HL-60/S4 (cell line): ENCODE measurements around the gene PYGO2.

ENCODE experiments used
- in situ Hi-C: fragments of 300-500 bp; cut with MboI; formaldehyde crosslinking; loops from 2 replicates; pipeline ENCODE4 v1.14.3; 2022; ENCODE audit warnings: low sequenced_read_pairs

Gene PYGO2

DNA sequence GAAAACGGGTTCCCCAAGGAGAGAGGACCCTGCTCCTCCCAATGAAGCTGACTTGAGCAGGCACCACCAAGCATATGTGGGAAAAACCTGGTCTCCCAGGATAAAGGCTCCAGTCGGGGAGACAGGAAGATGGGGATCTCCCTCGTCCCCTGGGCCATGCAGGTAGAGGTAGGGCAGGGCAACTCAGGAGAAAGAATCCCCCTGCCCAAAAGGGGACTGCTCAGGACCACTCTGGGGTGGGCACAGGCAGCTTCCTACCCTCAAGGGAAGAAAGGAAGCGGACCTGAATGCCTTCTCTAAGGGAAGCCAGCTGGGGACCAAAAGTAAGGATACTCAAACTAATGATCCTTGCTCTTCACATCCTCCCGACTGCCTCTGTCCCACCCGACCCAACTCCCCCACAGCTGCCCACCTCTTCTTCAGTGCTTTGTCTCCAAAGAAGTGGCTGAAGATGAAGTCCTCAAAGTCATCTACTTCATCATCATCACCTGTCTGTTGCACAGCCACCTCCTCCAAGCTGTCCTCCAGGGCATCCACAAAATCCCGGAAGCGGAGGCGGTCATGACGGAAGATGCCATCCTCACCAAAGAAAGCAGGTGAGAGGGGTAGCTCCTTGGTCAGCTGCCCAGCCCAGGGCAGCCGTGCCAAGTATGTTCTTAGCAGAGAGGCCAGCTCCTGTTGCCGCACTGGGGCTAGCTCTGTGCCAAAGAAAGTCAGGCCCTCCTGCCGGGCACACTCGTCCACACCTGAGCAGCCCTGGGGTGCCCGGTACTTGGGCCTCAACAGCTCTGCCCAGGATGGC, 16.2 kb downstream of the PYGO2 start:
- in situ Hi-C loops: no loop called here

DNA sequence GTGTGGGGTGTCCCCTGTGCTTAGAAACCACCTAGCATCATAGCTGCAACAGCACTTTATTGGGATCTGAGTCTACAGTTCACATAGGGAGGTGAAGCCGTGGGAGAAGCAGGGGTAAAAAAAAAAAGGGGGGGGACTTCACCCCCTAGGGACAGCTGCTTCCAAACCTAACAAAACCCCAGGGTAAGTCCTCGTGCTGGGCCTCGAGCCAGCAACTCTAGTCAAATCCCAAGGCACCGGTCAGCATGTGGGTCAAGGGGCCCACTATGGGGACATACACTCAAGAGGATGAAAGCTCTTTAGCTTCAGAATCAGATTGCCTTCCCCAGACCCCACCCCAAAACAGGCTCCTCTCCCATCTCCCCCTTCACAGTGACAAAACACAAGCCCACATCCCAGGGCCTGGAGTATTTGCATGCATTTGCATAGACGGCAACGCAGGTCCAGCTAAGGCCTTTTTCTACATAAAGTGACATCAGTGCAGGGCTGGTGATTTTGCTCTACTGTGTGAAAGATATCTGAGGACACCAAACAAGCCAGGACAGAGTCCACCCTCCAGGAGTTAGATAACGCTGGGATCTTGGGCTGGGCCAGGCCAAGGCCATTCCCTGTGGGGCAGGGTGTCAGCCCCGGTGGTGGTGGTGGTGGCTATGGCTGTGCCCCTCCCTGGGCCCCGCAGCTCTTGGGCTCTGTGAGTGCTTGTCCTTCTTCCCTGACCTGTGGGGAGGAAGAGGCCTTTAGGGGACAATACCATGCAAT, 17.0 kb downstream of the PYGO2 start:
- in situ Hi-C loops: no loop called here

DNA sequence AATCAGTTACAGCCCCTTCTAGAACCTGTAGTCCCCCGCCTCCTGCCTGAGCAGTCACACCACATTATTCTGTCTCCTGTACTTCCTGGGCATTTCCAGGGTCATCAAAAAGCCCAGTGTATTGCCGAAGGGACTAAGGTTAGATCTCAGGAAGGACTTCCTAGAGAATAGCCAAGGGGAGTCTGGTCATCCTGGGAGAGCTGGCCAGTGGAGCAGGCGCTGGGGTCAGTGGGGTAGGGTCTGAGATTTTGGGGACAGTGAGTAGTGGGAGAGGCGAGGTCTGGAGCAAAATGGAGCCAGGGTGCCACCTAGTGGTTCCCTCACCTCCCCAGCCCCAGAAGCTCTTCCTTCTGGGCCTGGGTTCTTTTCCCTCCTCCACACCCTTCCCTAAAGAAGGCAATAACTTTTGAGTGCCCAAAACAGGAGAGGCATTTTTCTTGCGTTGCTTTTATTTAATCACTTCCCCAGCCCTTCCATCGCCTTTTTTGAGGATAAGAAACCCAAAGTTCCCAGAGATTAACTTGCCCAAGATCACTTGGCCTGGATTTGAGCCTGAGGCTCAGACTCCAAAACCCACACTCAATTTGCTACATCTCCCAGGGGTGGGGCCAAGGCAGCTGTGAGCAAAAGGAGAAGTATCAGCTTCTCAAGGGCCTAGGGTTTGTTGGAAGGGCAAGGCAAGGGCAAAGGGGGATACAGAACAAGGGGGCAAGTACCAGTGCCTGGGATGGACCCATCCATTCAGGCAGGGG, 17.8 kb downstream of the PYGO2 start:
- in situ Hi-C loops: no loop called here

DNA sequence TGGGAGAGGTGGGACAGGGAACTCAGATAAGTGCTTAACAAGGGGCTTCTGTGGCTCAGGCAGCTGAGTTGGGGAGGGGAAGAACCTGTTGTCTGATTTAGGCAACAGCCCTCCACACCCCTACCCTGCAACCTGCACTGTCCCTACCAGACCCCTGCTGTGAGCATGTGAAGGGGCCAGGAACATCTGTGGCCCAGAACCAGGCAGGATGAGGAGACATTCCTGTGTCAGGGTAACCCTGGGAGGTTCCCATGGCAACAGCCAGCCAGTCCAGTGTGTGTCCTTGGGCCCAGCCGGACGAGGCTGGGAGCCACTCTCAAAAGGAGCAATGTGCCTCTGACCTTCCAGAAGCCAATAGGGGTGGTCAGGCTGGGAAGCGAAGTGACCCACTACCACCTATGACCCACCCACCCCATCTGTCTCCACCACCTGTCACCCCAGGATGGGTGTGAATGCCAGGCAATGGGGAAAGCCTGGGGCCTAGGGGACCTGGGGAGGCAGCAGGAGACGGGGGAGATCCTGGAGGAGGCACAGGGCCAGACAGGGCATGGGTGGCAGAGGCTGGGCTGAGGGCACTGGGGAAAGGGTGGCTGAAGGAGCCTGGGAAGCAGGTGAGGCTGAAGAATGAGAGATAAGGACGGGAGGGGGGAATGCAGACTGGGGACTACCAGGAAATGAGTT, 20.1 kb downstream of the PYGO2 start:
- in situ Hi-C loops: no loop called here

DNA sequence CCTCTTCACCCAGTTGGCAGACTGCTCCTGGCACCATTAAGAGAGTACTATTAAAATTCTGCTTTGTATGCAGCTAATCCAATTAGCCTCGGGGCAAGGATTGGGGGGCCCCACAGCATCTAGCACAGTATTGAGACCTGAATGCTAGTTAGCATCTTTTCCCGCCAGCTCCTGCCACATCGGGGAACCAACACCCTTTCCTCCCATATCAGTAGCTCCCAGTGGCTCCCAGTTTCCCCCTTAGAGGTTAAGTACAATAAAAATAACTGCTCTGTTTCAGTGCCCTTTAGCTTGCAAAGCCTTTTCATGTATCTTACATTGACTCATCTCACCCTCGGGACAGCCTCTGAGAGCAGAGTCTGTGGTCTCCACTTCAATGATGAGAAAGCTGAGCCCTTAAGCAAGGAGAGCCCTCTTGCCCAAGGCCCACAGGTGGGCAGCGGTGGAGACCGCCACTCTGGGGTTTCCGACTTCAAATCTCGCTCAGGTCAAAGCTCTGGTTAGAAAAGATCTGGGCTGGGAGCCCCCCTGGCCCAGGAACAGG, 20.9 kb downstream of the PYGO2 start:
- in situ Hi-C loops: no loop called here

DNA sequence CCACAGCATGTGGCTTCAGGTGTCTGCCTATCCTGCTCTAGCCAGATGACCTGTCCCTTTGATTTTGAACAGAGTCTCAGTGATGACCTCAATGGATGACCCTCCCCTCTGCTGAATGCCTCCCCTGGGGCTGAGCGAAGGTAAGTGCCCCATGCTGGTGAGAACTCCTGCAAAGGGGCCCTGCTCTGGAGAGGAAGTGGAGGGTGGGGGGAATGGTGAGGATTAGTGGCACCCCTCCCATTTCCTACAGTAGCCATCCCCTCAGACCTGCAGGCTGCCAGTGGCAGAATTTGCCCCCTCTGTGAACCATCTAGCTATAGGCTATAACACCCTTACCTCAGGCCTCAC, 21.4 kb downstream of the PYGO2 start:
- in situ Hi-C loops: no loop called here

DNA sequence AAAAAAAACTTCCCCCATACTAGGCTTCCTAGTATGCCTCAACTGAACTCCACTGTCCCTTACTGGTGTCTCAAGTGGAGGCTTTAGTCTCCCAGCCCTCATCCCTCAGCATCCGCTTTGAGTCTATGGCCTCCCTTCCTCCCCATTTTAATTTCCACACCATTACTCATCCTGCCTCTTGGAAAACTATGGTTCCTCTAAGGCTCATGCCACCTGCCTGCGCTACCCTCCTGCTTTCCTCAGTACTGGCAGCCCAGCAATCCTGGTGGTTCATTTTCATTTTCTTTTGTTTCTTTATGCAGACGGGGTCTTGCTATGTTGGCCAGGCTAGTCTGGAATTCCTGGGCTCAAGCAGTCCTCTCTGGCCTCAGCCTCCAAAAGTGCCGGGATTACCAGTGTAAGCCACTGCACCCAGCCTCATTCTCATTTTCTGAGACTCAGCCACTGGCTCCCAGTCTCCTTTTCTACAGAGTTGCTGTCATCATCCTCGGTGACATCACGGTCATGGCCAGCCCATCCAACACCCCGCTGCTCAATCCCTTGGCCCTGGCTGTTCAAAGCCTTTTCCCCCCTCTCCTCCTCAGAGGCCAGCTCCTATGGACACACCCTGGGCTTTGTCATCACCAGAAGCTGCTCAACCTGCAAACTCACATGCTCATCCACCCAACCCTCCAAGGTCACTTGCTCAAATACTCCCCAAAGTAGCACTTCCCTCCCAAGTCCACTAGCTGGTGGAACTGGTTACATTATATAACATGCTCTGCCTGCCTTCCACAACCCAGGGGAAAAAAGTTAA, 22.8 kb downstream of the PYGO2 start:
- in situ Hi-C loops: no loop called here

DNA sequence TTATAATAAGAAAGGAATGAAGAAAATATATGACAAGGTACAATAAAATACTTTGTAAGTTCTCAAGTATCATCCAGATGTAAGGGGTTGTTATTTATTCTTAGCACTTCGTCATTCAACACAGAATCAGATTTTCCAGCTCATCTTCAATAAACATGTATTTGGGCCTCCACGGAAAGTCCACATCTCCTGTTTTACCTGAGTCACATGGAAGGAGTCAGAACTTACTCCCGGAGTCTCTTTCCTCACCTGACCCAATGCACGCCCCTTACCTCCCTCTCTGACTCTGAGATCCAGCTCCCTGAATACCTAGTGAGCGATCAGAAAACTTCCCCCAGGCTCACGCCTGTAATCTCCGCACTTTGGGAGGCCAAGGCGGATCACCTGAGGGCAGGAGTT, 23.6 kb downstream of the PYGO2 start:
- in situ Hi-C loops: no loop called here

DNA sequence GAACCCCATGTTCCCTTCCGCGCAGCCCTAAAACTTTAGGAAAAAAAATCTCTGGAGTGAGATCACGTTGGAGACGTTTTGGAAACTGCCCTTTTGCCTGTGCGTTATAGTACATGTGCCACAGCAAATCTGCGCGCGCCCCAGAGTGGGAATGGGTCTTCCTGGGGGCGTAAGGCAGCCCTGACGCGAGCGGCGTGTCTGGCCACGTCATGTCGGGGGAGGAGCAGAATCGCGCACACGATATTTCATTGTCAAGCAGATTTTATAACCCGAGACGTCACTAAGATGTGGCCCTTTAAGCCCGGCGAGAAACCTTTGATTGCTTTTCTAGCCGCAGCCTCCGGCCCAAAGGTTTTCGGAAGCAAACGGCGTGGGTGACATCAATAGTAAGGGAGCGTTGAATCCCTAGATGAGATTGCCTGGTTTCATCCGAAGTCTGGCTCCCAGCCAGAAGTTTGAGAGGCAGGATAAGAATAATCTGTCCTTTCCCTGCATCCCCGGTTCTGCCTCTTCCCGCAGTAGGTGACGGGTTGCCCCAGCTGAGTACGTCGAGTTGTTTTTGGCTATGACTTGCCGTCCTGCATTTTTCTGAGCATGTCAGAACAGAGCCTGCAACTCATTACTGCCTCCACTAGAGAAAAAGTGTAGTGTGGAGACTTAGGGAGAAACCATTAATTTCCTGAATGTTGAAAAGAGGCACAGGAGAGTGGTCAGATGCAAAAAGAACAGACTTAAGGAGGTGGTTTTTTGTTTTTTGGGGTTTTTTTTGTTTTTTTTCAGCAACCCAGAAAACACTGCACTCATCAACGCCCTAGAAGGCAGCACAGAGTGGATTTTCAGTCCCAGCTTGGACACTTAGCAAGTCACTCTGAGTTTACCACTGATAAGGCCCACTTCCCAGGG, 24.2 kb downstream of the PYGO2 start:
- in situ Hi-C loops: no loop called here

DNA sequence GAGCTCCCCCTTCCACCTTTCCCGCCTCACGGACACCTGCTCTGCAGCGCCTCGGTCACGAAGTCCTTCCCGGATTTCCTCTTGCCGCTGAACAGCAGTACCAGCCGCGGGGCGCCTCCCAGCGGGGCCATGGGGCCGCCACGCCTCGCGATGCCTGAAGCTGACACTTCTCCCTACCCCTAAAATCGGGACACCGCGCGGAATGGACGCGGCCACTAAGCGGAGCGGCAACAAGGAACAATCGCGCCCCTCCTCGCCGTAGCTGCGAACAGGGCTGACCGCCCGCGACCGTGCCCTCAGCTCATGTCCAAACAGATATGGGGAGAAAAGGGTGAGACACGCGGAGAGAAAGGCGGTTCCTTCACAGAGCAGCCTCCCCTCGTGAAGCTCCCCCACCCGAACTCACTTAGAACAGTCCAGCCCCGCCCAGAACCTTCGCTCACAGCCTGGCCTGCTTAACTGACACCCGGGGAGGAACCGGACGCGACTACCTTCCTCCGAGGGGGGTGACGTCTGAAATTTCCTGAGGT, 25.0 kb downstream of the PYGO2 start, which contains the start of gene PMVK:
Gene PMVK, minus strand, starts transcription at position 165 of the 530 bp plus-strand sequence. Its CDS starts 34 bp downstream, at position 131.
- in situ Hi-C loops: no loop called here

DNA sequence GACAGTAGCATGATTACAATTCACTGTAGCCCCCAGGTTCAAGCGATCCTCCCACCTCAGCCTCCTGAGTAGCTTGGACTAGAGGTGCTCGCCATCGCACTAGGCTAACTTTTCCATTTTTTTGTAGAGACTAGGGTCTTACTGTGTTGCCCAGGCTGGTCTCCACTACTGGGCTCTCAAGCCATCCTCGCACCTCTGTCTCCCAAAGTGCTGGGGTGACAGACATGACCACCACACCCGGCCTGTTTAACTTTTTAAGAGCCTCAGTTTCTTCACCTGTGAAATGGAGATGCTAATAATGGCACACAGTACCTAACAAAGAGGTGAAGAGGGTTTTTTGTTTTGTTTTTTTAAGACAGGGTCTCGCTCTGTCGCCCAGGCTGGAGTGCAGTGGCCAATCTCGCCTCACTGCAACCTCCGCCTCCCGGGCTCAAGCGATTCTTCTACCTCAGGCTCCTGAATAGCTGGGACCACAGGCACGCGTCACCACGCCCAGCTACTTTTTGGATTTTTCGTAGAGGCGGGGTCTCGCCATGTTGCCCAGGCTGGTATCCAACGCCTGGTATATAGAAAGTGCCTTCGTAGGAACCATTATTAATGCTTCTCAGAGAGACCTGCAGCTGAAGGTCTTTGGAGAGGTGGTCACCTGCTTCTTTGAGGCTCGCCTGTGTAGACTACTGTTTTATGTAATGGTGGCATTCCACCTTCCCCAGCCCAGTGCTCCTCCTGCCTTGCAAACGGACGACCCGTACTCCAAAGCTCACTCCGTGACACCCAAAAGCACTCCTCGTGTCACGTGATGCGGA, 25.6 kb downstream of the PYGO2 start:
- in situ Hi-C loops: no loop called here

DNA sequence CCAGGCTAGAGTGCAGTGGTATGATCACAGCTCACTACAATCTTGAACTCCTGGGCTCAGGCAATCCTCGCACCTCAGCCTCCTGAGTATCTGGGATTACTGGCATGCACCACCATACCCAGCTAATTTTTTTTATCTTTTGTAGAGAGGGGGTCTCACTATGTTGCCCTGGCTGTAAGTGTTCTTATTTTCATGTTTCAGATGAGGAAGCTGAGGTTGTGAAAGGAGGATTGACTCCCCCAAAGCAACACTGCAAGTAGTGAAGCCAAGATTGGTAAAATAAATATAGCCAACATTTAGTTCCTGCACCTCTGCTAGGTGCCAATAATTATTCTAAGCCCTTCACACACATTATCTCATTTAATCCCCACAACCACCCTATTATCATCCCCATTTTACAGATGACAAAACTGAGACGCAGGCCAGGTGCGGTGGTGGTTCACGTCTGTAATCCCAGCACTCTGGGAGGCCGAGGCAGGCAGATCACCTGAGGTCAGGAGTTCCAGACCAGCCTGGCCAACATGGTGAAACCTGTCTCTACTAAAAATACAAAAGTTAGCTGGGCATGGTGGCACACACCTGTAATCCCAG, 27.1 kb downstream of the PYGO2 start:
- in situ Hi-C loops: no loop called here

DNA sequence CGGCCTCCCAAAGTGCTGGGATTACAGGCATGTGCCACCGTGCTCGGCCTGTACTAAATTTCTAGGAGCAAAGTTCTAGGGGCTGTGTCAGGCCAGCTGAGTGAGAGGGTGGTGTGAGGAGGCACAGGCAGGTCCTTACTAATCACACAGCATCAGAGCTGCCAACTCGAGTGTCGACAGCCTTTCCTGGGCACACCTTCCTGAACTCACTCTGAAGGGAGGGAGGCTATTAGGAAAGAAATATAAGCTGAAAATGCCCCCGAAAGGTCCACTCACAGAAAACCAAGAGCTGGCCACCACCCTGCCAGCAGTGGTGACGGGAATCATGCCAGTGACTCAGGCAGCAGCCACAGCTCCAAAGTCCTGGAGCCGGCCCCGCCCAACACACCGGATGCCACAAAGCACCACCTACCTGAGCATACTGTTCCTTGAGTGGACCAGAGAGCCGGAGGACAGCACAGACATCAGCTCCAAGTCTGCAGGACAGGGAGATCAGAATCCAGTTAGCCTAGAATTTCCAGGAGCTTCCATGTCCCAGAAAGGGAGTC, 29.6 kb downstream of the PYGO2 start:
- in situ Hi-C loops: no loop called here

DNA sequence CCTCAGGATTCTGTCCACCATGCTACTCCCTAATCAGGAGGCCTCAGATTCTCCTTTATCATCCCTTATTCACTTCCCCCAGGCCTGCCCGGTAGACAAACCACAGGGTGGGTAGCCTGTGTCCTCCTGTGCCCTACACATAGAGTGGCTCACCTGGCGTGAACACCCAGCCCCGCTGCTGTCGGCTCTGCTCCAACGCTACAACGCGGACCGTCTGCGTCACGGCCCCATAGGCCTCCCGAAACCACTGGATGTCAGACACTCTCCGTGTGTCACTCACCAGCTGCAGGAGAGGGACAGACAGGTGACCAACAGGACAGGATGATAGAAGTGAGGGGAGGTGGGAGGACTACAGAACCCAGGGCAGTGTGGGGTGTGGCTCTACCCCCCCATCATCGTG, 35.4 kb downstream of the PYGO2 start:
- in situ Hi-C loops: no loop called here

DNA sequence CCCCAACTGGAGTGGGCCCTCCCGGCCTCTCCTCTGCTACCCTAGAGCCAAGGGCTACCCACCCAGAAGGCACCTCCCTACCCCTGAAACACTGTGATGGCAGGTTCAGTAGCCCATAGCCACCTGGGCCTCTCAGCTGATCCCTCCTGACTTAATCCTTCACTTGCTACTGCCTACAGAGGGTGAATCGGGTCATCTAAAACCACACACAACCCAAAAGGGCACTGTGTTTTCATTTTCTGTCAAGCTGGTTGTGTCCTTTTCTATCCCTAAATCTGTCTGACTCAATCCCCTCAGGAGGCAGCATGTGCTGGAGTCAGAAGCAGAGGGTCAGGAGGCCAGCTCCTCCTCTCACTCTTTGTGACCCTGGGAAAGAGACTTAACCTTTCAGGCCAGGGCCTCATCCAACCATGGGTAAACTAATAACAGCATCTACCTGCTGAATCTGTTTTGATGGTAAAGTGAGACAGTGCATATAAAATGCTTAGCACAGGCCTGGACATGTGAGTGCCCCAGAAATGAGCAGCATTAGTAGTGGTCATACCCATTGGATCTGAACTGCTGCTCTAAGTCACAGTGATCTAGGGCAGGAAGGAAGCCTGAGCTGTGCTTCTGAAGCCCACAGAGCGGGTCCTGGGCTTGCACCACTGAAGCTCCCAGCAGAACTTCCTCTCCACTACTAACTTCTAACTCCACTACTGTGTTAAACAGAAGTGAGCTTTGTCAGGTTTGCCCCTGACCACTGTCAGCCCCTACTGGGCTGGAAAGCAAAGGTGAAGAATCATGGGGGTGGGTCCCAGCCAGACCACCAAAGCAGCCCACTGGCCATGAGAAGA, 36.0 kb downstream of the PYGO2 start:
- in situ Hi-C loops: no loop called here

DNA sequence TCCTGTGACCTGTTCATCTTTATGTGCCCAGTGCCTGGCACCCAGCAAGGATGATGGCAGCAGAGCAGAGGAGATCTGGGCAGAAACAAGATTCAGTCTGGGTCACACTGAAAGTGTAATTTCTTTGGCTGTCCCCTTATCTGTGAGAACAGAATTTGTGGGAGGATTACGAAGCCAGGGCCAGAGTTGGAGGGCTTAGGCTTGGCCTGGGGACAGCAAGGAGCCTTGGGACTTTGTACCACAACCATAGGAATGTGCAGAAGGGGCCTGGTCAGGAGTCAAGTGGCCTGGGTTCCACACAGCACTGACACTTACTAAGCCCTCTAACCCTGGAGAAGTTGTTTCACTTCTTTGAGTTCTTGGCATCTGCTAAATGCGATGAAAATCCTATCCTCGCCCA, 37.9 kb downstream of the PYGO2 start:
- in situ Hi-C loops: no loop called here
